GM13977 (cell line): ENCODE data around the gene ZNRF3.

Experiments
- DNase-seq: peaks from one replicate; pipeline ENCODE4 v3.0.0; 2012; ENCODE audit warnings: low spot score
- CTCF ChIP-seq: IDR thresholded peaks from 2 replicates; pipeline ENCODE4 v1.5.1; 2012; ENCODE audit warnings: mild to moderate bottlenecking, control low read depth; ENCODE audit not compliant: insufficient read depth; ENCODE audit errors: extremely low read depth, missing control alignments
- in situ Hi-C: fragments of 300-500 bp; cut with MboI; formaldehyde crosslinking; loops from one replicate; pipeline ENCODE4 v1.12.0; 2022; ENCODE audit warnings: low sequenced_read_pairs, low pct_unique_long_range_greater_than_20kb, mixed read lengths, inconsistent platforms; ENCODE audit not compliant: unreplicated experiment

Gene ZNRF3

GRCh38 chr22:28898233-28898629 is 14.9 kb downstream of the ZNRF3 start:
- no peak for TF ChIP-seq CTCF
- no peak for DNase-seq
- in situ Hi-C loops, result no loop called here

GRCh38 chr22:28899199-28899853 is 16.0 kb downstream of the ZNRF3 start:
- no peak for TF ChIP-seq CTCF
- in situ Hi-C loops, result no loop called here
- DNase-seq, result no peak

GRCh38 chr22:28900379-28900925 is 17.1 kb downstream of the ZNRF3 start:
- no peak for TF ChIP-seq CTCF
- DNase-seq, result no peak
- in situ Hi-C loops, result no loop called here

- DNase-seq, result no peak
- no peak for TF ChIP-seq CTCF
- in situ Hi-C loops, result no loop called here
Measured at GRCh38 chr22:28902490-28902889, 19.1 kb downstream of the ZNRF3 start.

- TF ChIP-seq CTCF, result no peak
- no peak for DNase-seq
- in situ Hi-C loops, result no loop called here
Measured at GRCh38 chr22:28903080-28903479, 19.7 kb downstream of the ZNRF3 start.

- TF ChIP-seq CTCF, result no peak
- no peak for DNase-seq
- in situ Hi-C loops, result no loop called here
Measured at GRCh38 chr22:28903729-28904128, 20.4 kb downstream of the ZNRF3 start.
